ENCODE data around the gene TBCE.

DNA sequence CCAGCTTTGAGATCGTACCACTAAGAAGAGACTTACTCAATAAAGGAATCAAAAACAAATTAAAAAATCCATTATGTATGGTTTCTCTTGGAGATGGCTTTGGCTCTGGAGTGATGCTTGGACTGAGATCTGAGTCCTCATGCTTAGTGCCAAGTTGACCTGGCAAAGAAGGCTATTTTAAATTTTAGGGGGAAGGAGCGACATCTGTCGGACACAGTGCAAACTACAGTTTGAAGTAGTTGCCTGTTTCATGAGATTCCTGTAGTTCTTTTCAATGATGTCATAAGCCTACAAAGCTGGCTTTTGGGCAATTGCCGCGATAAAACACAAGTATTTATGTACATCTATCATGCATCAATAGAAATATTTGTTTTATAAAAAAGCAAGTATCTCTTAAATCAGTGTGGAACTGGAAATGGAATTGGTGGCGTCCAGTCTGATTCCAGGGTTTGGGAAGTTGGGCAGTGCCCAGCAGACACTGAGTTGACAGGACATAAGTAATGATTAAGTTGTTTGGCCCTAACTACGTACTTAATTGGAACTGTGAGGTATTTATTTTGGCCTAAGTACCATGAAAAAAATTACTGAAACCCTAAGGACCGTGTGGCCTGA, 50.0 kb downstream of the TBCE start:
- TF ChIP-seq, protein P1, sequence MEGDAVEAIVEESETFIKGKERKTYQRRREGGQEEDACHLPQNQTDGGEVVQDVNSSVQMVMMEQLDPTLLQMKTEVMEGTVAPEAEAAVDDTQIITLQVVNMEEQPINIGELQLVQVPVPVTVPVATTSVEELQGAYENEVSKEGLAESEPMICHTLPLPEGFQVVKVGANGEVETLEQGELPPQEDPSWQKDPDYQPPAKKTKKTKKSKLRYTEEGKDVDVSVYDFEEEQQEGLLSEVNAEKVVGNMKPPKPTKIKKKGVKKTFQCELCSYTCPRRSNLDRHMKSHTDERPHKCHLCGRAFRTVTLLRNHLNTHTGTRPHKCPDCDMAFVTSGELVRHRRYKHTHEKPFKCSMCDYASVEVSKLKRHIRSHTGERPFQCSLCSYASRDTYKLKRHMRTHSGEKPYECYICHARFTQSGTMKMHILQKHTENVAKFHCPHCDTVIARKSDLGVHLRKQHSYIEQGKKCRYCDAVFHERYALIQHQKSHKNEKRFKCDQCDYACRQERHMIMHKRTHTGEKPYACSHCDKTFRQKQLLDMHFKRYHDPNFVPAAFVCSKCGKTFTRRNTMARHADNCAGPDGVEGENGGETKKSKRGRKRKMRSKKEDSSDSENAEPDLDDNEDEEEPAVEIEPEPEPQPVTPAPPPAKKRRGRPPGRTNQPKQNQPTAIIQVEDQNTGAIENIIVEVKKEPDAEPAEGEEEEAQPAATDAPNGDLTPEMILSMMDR (IDR thresholded peaks at IDR 0.05), result peak in 1 of 3 donors; percentile 61
- TF ChIP-seq POLR2A (IDR thresholded peaks at IDR 0.05), result no peak

Data from lower leg skin (tissue), 3 donors.